CD8-positive, alpha-beta memory T cell (primary cell): ENCODE measurements around the gene LRP1B. TPM values are rescaled to one million over a fixed set of nuclear protein-coding genes. Genes with fewer than 3 reads are reported as not detected.
"Not testable (repeated sequence)": the region's sequence is repeated elsewhere in the genome, so short reads cannot be mapped to it uniquely, and the experiment has no call there.

ENCODE experiments used
- CTCF ChIA-PET: fragments of 350-600 bp; sonication (Branson Sonifier 250); formaldehyde crosslinking; loops from one replicate; lab custom pipeline; 2021; ENCODE audit warnings: antibody characterized with exemption; lab: Charles Lee
- POLR2A ChIA-PET: fragments of 350-600 bp; sonication (Branson Sonifier 250); formaldehyde crosslinking; loops from one replicate; lab custom pipeline; 2021; ENCODE audit warnings: antibody characterized with exemption; lab: Charles Lee
- DNase-seq, 5 donors: peaks; one replicate each; pipeline versions ENCODE4 v3.0.0 to v3.0.0-alpha.2; 2020 to 2022; ENCODE audit warnings: mixed read lengths in 1 of 5
- H3K27ac ChIP-seq: one replicate; pipeline ENCODE4 v1.7.0; 2013; ENCODE audit warnings: low read depth, mild to moderate bottlenecking, low read length, moderate library complexity
- H3K27me3 ChIP-seq: 2 replicates; pipeline ENCODE4 v1.7.0; 2013; ENCODE audit warnings: low read length, mild to moderate bottlenecking; ENCODE audit not compliant: insufficient read depth, poor library complexity, severe bottlenecking
- H3K36me3 ChIP-seq: 2 replicates; pipeline ENCODE4 v1.7.0; 2013; ENCODE audit warnings: mild to moderate bottlenecking, low read length, moderate library complexity; ENCODE audit not compliant: insufficient read depth
- H3K4me1 ChIP-seq: 2 replicates; pipeline ENCODE4 v1.7.0; 2013; ENCODE audit warnings: mild to moderate bottlenecking, low read length, moderate library complexity; ENCODE audit not compliant: insufficient read depth
- H3K4me3 ChIP-seq: 2 replicates; pipeline ENCODE4 v1.7.0; 2013; ENCODE audit warnings: mild to moderate bottlenecking, low read length
- H3K9me3 ChIP-seq: 2 replicates; pipeline ENCODE4 v1.7.0; 2013; ENCODE audit warnings: mild to moderate bottlenecking, low read length
- H3K27ac Mint-ChIP-seq, 8 donors: one replicate each; pipeline ENCODE4 v1.8.0; 2020 to 2021; ENCODE audit warnings: mixed read lengths in 8 of 8, mild to moderate bottlenecking in 6 of 8, inconsistent platforms in 3 of 8, moderate library complexity in 3 of 8
- H3K27me3 Mint-ChIP-seq, 2 donors: one replicate each; pipeline ENCODE4 v1.8.0; 2020 to 2021; ENCODE audit warnings: mixed read lengths in 2 of 2, mild to moderate bottlenecking in 1 of 2, moderate library complexity in 1 of 2
- H3K36me3 Mint-ChIP-seq, 3 donors: one replicate each; pipeline ENCODE4 v1.8.0; 2020 to 2021; ENCODE audit warnings: mixed read lengths in 3 of 3, inconsistent platforms in 1 of 3, mild to moderate bottlenecking in 1 of 3
- H3K4me1 Mint-ChIP-seq, 3 donors: one replicate each; pipeline ENCODE4 v1.8.0; 2020 to 2021; ENCODE audit warnings: mixed read lengths in 3 of 3, inconsistent platforms in 1 of 3, mild to moderate bottlenecking in 1 of 3
- H3K4me3 Mint-ChIP-seq, 7 donors: one replicate each; pipeline ENCODE4 v1.8.0; 2020 to 2021; ENCODE audit warnings: mixed read lengths in 7 of 7, mild to moderate bottlenecking in 6 of 7, moderate library complexity in 4 of 7, inconsistent platforms in 2 of 7
- H3K9me3 Mint-ChIP-seq, 5 donors: one replicate each; pipeline ENCODE4 v1.8.0; 2020 to 2022; ENCODE audit warnings: mixed read lengths in 5 of 5, mild to moderate bottlenecking in 3 of 5, moderate library complexity in 2 of 5, inconsistent platforms in 1 of 5
- polyA plus RNA-seq: library from polyadenylated mRNA; unstranded; fragments of 300-500 nt; fragmentation: Illumina TruSeq; gene quantifications from one replicate; pipeline ENCODE4 v1.2.3, GENCODE V29; 2021
- total RNA-seq, 2 experiments: library from RNA; stranded (reverse); gene quantifications; one replicate each; pipeline ENCODE4 v1.2.3, GENCODE V29; 2021

Gene LRP1B
- total and polyA plus RNA-seq, 3 experiments from 2014 or later = not detected

DNA sequence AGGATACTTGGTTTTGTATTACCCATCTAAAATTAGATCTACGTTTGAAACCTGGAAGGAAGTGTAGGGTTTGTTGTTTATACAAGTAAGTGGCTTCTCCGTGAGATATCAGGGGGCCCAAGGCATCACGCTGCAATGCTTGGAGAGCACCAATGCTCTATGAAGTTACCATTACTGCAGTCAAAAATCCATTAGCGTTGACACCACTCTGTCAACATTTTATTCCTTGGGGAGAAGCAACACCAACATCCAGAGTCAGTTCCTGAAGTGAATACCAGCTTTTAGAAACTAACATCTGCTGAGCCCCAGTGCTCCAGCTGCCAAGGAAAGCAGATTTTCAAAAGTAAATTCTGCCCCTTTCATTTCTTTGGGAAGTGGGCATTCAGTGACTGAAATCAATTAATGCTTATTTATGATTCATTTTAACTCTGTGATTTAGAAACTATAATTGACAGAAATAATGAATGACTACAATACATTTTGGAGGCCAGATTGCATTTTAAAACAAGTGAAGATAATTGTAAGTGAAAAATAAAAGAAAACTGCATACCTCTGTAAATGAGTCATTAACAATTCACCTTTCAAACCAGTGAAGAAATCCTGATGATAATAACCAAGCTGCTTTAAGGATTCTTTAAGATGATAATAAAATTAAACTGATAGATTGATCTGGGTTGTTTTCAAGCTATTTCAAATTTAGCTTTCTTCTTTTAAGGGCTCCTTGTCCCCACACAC lies 30.5 kb downstream of the LRP1B start:
- no peak overlapping the region for H3K27ac ChIP-seq
- H3K36me3 Mint-ChIP-seq = no peaks in the 10 kb centered on the region
- no peak overlapping the region for H3K4me3 ChIP-seq
- no peaks in the 10 kb centered on the region for H3K36me3 ChIP-seq
- no peak for DNase-seq
- no peak overlapping the region for H3K27ac Mint-ChIP-seq
- no peaks in the 10 kb centered on the region for H3K4me1 ChIP-seq
- H3K9me3 Mint-ChIP-seq = peaks cover 0 to 25% (median 8%) of the 10 kb centered on the region in 5 donors
- CTCF ChIA-PET = no interaction called here
- no peaks in the 10 kb centered on the region for H3K27me3 Mint-ChIP-seq
- no peak overlapping the region for H3K4me3 Mint-ChIP-seq
- no peaks in the 10 kb centered on the region for H3K27me3 ChIP-seq
- no peaks in the 10 kb centered on the region for H3K4me1 Mint-ChIP-seq
- no peaks in the 10 kb centered on the region for H3K9me3 ChIP-seq
- POLR2A ChIA-PET = no interaction called here

DNA sequence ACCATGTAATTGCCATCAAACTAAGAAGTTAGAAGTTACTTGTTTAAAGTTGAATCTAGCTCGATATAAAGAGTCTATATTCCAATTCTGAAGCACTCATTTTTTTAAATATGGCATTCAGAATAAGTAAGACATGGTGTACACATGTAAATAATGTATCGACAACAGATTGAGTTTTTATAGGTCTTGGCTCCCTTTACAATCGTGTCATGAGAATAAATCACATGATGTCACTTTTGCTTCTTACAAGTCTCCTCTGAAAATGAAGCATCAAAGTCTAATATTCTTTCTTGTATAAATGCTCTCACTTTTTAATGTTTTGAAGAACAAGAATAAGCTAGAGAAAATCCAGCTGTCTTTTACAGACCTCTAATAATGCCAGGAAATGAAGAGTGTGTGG lies 33.1 kb downstream of the LRP1B start:
- Histone ChIP-seq H3K27ac (no peak overlapping the region), H3K4me1 (no peaks in the 10 kb centered on the region), H3K27me3 (no peaks in the 10 kb centered on the region), H3K4me3 (no peak overlapping the region), H3K36me3 (no peaks in the 10 kb centered on the region), H3K9me3 (no peaks in the 10 kb centered on the region)
- CTCF ChIA-PET = no interaction called here
- Mint-ChIP-seq H3K4me1 (no peaks in the 10 kb centered on the region), H3K9me3 (peaks cover 0 to 27% (median 6%) of the 10 kb centered on the region in 5 donors), H3K27me3 (no peaks in the 10 kb centered on the region), H3K27ac (no peak overlapping the region), H3K36me3 (no peaks in the 10 kb centered on the region), H3K4me3 (no peak overlapping the region)
- no peak for DNase-seq
- POLR2A ChIA-PET = no interaction called here

DNA sequence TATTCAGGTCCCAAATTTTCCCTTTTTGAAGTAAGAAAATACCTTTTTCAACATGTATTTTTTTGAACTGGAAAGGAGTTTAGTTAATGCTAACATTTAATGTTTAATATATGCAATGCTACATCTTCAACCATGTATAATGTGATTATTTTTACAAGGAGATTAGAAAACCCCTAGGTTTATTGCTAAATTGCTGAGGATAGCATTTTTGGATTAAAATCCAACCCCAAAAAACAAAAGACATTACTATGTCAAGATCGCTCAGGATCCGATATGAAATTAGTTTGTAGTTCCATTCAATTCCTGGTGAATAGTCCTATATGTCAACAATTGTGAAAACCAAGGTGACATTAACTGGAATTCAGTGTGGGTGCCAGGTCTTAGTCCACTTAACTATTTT lies 35.2 kb downstream of the LRP1B start:
- H3K27ac ChIP-seq = no peak overlapping the region

DNA sequence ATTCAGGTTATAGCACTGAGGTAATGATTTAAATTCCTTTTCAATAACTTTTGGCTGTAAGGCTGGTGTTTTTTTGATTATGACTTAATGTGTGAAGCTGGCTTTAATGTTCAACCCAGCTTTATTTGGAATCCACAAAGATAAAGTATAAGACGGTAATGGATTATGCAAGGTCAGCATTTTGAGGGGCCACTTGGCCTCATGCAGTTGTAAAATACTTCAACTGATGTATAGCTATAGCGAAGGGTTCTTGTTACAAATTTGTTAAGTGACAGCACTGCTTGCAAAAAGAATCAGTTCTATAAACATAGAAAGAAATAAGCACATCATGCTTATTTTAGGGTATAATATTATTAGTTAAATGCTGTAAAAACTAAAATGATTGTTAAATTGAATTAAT lies 36.6 kb downstream of the LRP1B start:
- no peaks in the 10 kb centered on the region for H3K36me3 Mint-ChIP-seq
- H3K4me1 Mint-ChIP-seq = no peaks in the 10 kb centered on the region
- H3K9me3 Mint-ChIP-seq = peaks cover 3 to 22% (median 8%) of the 10 kb centered on the region in 5 donors
- H3K4me3 ChIP-seq = no peak overlapping the region
- no peaks in the 10 kb centered on the region for H3K36me3 ChIP-seq
- no peak overlapping the region for H3K27ac ChIP-seq
- H3K27me3 ChIP-seq = no peaks in the 10 kb centered on the region
- ChIA-PET CTCF (no interaction called here), POLR2A (no interaction called here)
- DNase-seq = no peak
- H3K9me3 ChIP-seq = no peaks in the 10 kb centered on the region
- no peak overlapping the region for H3K27ac Mint-ChIP-seq
- H3K4me1 ChIP-seq = no peaks in the 10 kb centered on the region
- H3K27me3 Mint-ChIP-seq = no peaks in the 10 kb centered on the region
- no peak overlapping the region for H3K4me3 Mint-ChIP-seq

More for the DNA sequence above, 35.2 kb downstream of the LRP1B start:
- Mint-ChIP-seq H3K27me3 (no peaks in the 10 kb centered on the region), H3K4me1 (no peaks in the 10 kb centered on the region), H3K36me3 (no peaks in the 10 kb centered on the region), H3K4me3 (no peak overlapping the region), H3K27ac (no peak overlapping the region), H3K9me3 (peaks cover 3 to 19% (median 5%) of the 10 kb centered on the region in 5 donors)
- Histone ChIP-seq H3K4me1 (no peaks in the 10 kb centered on the region), H3K27me3 (no peaks in the 10 kb centered on the region), H3K36me3 (no peaks in the 10 kb centered on the region), H3K9me3 (no peaks in the 10 kb centered on the region), H3K4me3 (no peak overlapping the region)
- DNase-seq = no peak
- CTCF ChIA-PET = no interaction called here
- POLR2A ChIA-PET = no interaction called here

DNA sequence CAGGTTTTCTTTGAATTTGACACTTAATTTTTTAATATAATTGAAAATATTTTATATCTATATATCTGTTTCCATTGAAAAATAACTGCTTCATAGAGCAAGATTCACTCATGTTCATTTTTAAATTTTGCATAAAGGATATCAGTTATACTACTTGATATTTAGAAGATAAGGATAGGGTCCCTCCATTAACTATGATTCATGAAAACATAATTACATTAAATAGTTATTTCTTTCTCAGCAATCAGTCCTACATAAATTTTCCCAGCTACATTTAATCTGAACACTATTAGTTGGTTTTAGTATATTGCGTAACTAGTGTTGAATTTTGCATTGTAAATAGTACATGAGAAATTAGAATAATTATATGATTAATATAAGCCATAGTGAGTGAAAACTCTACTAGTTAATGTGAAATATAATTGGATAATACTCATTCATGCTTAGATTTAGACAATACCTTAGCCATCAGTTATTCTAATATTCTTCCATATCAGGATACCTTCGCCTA lies 42.7 kb downstream of the LRP1B start:
- no peak overlapping the region for H3K27ac ChIP-seq
- no peaks in the 10 kb centered on the region for H3K4me1 ChIP-seq
- H3K27me3 ChIP-seq = no peaks in the 10 kb centered on the region
- no peak overlapping the region for H3K4me3 ChIP-seq
- Mint-ChIP-seq H3K4me3 (no peak overlapping the region), H3K27me3 (no peaks in the 10 kb centered on the region), H3K27ac (no peak overlapping the region), H3K9me3 (peaks cover 9 to 19% (median 9%) of the 10 kb centered on the region in 5 donors), H3K36me3 (peaks cover 0 to 4% (median 0%) of the 10 kb centered on the region in 3 donors), H3K4me1 (no peaks in the 10 kb centered on the region)
- no peaks in the 10 kb centered on the region for H3K9me3 ChIP-seq
- ChIA-PET CTCF (no interaction called here), POLR2A (no interaction called here)
- DNase-seq = no peak
- no peaks in the 10 kb centered on the region for H3K36me3 ChIP-seq

DNA sequence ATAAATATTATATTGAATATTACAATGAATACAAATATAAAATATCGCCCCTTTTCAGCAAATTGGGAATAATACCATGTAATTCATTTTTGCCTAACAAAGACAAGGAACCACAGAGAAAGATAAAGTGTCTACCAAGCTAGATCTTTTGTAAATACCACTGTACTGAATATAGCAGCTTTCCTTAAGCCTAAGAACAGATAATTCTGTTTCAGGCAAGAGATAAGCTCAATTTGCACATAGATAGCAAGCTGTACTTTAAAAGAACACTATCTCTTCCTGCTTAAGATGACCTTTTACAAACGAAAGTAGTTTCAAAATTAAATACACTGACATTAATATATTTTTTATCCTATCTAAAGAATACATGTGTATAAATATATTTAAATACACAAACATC lies 43.2 kb downstream of the LRP1B start:
- DNase-seq, POLR2A ChIA-PET, H3K36me3 Mint-ChIP-seq, H3K27ac Mint-ChIP-seq, H3K4me1 Mint-ChIP-seq, H3K27ac ChIP-seq, H3K4me3 ChIP-seq, H3K27me3 ChIP-seq, H3K9me3 ChIP-seq, H3K4me3 Mint-ChIP-seq, H3K4me1 ChIP-seq, CTCF ChIA-PET, H3K36me3 ChIP-seq, H3K27me3 Mint-ChIP-seq: not testable (repeated sequence)
- peaks cover 5 to 19% (median 10%) of the 10 kb centered on the region in 5 donors for H3K9me3 Mint-ChIP-seq

DNA sequence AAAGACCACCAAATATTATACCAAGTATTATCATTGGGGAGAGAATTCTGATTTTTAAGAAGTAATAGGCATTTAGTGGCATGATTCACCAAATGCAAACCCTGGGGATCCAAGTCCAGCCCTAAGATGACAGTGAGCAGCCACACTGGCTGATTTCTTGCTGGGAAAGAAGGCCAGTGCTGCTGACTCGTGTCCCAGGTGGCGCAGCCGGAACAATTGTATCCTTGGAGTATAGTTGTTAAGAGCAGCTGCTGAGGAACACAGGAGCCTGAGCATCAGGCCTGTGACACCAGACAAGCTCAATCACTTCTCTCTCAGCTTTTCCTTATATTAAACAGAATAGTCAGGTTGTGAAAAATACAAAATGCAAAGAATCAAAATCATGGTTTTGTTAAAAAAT lies 48.4 kb downstream of the LRP1B start:
- Mint-ChIP-seq H3K27me3 (no peaks in the 10 kb centered on the region), H3K36me3 (peaks cover 0 to 4% (median 0%) of the 10 kb centered on the region in 3 donors), H3K9me3 (peaks cover 5 to 29% (median 8%) of the 10 kb centered on the region in 5 donors), H3K27ac (no peak overlapping the region), H3K4me3 (no peak overlapping the region), H3K4me1 (no peaks in the 10 kb centered on the region)
- ChIA-PET POLR2A (no interaction called here), CTCF (no interaction called here)
- no peak for DNase-seq
- Histone ChIP-seq H3K9me3 (no peaks in the 10 kb centered on the region), H3K27me3 (no peaks in the 10 kb centered on the region), H3K27ac (no peak overlapping the region), H3K36me3 (no peaks in the 10 kb centered on the region), H3K4me3 (no peak overlapping the region), H3K4me1 (no peaks in the 10 kb centered on the region)

DNA sequence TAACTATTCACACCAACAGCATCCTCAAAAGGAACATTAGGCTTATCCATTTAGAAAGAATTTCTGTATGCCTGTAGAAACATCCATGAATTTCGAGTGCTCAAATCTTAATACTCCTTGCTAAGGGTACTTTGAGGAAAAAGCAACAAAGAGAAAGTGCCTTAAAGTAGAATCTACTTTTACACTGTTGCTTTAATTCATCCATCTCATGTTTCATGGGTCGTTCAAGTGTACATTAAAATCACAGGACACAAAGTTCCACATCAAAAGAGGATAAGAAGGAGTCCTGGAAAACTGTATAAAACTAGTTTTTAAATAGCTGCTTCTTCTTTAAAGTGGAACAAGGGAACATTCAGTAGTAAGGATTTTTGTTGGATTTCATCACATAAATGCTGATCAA lies 54.5 kb downstream of the LRP1B start:
- Mint-ChIP-seq H3K36me3 (no peaks in the 10 kb centered on the region), H3K27ac (no peak overlapping the region), H3K4me1 (no peaks in the 10 kb centered on the region), H3K4me3 (no peak overlapping the region), H3K9me3 (peaks cover 0 to 41% (median 3%) of the 10 kb centered on the region in 5 donors), H3K27me3 (no peaks in the 10 kb centered on the region)
- ChIA-PET POLR2A (no interaction called here), CTCF (no interaction called here)
- no peak overlapping the region for H3K27ac ChIP-seq
- no peak for DNase-seq
- no peak overlapping the region for H3K4me3 ChIP-seq
- H3K27me3 ChIP-seq = no peaks in the 10 kb centered on the region
- no peaks in the 10 kb centered on the region for H3K4me1 ChIP-seq
- no peaks in the 10 kb centered on the region for H3K9me3 ChIP-seq
- no peaks in the 10 kb centered on the region for H3K36me3 ChIP-seq
